ENCODE data around the gene CCDC186. TPM values are rescaled to one million over a fixed set of nuclear protein-coding genes. Genes with fewer than 3 reads are reported as not detected.

The CCDC186 gene
- total RNA-seq, 2 experiments from 2014 or later = 10.5 to 11.6 TPM

DNA sequence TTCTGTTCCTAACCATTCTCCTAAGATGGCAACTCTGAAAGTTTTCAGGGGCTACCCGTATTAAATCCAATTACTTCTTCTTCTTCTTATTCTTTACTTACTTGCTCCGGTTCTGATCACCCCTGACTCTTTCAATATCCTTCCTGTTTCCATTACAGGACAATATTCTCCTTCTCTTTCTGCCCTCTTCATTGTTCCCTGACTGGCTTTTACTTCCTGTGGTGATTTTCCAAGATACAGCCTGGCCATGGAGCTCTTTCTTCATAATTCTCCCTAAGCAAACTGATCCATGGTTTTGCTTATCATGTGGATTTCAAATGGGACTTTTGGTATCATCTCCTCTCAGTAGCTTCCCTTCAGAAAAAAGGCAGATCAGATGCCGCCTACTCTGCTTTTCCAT, 35.4 kb downstream of the CCDC186 start:
- TF ChIP-seq, protein P1, sequence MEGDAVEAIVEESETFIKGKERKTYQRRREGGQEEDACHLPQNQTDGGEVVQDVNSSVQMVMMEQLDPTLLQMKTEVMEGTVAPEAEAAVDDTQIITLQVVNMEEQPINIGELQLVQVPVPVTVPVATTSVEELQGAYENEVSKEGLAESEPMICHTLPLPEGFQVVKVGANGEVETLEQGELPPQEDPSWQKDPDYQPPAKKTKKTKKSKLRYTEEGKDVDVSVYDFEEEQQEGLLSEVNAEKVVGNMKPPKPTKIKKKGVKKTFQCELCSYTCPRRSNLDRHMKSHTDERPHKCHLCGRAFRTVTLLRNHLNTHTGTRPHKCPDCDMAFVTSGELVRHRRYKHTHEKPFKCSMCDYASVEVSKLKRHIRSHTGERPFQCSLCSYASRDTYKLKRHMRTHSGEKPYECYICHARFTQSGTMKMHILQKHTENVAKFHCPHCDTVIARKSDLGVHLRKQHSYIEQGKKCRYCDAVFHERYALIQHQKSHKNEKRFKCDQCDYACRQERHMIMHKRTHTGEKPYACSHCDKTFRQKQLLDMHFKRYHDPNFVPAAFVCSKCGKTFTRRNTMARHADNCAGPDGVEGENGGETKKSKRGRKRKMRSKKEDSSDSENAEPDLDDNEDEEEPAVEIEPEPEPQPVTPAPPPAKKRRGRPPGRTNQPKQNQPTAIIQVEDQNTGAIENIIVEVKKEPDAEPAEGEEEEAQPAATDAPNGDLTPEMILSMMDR (IDR thresholded peaks at IDR 0.05) = no peak
- ATAC-seq (no peak), DNase-seq (no peak)
- Mint-ChIP-seq H3K4me3 (no peak overlapping the region), H3K4me1 (ENCODE audit: low read depth) (no peaks in the 10 kb centered on the region), H3K9me3 (no peaks in the 10 kb centered on the region), H3K27ac (no peak overlapping the region), H3K36me3 (ENCODE audit: low read depth) (peaks cover 13% of the 10 kb centered on the region), H3K27me3 (no peaks in the 10 kb centered on the region)
- intact Hi-C loops (cut with micrococcal nuclease) = no loop called here
- ChIA-PET CTCF (no interaction called here), POLR2A (no interaction called here)

DNA sequence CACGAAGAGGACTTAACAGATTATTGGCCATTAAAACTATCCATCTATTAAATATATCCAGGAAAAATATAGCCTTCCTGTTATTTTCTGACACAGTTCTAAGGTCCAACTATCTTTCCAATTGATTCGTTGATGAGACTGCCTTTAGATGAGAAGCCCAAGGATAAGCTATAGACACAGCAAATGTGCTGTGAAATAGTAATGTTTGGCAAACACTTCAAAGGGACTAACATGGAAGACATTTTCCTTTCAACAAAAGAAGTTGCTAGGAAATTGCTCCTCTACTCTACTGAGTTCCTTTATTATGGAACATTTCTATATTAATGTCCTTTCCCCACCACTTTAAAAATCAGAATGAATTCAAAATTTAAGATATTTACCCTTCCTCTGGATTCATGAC, 38.5 kb downstream of the CCDC186 start:
- ATAC-seq (no peak), DNase-seq (no peak)
- Mint-ChIP-seq H3K27me3 (no peaks in the 10 kb centered on the region), H3K4me1 (ENCODE audit: low read depth) (no peaks in the 10 kb centered on the region), H3K4me3 (no peak overlapping the region), H3K27ac (no peak overlapping the region), H3K9me3 (no peaks in the 10 kb centered on the region), H3K36me3 (ENCODE audit: low read depth) (peaks cover 27% of the 10 kb centered on the region)
- TF ChIP-seq, protein P1 (IDR thresholded peaks at IDR 0.05) = no peak
- CTCF ChIA-PET = no interaction called here
- intact Hi-C loops (cut with micrococcal nuclease) = no loop called here
- POLR2A ChIA-PET = no interaction called here

DNA sequence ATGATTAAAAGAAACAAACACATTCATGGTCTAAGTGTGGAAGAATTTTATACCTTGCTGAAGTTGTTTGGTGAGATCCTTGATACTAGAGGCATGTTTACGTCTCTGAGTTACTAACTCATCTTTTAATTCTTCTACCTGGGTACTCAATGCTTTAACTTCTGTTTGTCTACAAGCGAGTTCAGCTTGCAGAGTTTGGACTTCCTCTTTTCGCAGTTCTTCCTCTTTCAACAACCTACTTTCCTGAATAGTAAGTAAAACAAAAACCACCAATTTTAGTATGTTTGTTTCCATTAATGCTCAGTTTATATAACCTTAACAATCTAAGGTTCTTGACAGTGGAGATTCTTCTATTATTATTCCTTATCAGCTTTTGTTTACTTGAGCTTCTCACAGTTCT, 42.9 kb downstream of the CCDC186 start:
- TF ChIP-seq, protein P1 (IDR thresholded peaks at IDR 0.05) = no peak
- ChIA-PET CTCF (no interaction called here), POLR2A (no interaction called here)
- no peak overlapping the region for H3K27ac Mint-ChIP-seq
- no peak for DNase-seq
- H3K9me3 Mint-ChIP-seq = no peaks in the 10 kb centered on the region
- peaks cover 36% of the 10 kb centered on the region for H3K36me3 Mint-ChIP-seq (ENCODE audit: low read depth)
- no peaks in the 10 kb centered on the region for H3K4me1 Mint-ChIP-seq (ENCODE audit: low read depth)
- intact Hi-C loops (cut with micrococcal nuclease) = no loop called here
- no peaks in the 10 kb centered on the region for H3K27me3 Mint-ChIP-seq
- ATAC-seq = no peak
- no peak overlapping the region for H3K4me3 Mint-ChIP-seq

DNA sequence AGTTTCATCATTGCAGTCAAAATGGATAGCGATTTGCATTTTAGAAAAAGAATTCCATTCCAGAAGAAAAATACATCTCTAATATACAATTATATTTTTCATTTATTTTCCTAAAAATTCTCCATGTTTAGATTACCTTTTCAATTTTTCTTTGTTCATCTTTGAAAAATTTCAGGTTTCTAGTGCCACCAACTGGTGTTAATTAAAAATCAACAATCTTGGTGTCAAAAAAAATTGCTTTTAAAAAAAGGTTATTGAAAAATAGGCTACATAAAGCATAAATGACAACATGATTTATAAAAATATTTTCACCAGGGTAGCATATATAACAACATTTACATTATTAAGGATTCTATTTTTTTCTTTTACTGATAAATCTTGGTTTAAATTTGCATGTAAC, 53.0 kb downstream of the CCDC186 start:
- ATAC-seq (no peak), DNase-seq (no peak)
- intact Hi-C loops (cut with micrococcal nuclease) = no loop called here
- no peaks in the 10 kb centered on the region for H3K4me1 Mint-ChIP-seq (ENCODE audit: low read depth)
- H3K9me3 Mint-ChIP-seq = no peaks in the 10 kb centered on the region
- no peak overlapping the region for H3K4me3 Mint-ChIP-seq
- ChIA-PET CTCF (no interaction called here), POLR2A (no interaction called here)
- TF ChIP-seq, protein P1 (IDR thresholded peaks at IDR 0.05) = no peak
- H3K27ac Mint-ChIP-seq = no peak overlapping the region
- peaks cover 7% of the 10 kb centered on the region for H3K36me3 Mint-ChIP-seq (ENCODE audit: low read depth)
- no peaks in the 10 kb centered on the region for H3K27me3 Mint-ChIP-seq

DNA sequence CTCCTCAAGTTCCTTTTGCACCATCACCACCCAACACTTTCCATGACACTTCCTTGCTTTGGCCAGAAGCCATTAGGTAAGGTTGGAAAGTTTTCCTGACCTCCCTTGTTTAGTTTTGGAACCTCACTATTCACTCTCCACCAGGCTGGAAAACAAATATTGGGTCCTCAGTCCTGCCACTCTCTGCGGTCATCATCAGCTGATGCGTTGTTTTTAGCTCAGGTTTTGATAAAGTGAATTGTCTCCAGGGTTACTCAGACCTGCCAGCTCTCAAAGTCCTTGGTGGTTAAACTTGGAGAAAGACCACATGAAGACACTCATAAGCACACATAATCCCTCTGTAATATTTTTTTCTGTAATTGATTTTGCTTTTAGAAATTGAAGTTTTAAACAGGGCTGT, 55.5 kb downstream of the CCDC186 start:
- intact Hi-C loops (cut with micrococcal nuclease) = no loop called here

More for the DNA sequence above, 55.5 kb downstream of the CCDC186 start:
- H3K27me3 Mint-ChIP-seq = no peaks in the 10 kb centered on the region
- DNase-seq = no peak
- no peaks in the 10 kb centered on the region for H3K9me3 Mint-ChIP-seq
- peaks cover 3% of the 10 kb centered on the region for H3K36me3 Mint-ChIP-seq (ENCODE audit: low read depth)
- POLR2A ChIA-PET = no interaction called here
- no peak overlapping the region for H3K4me3 Mint-ChIP-seq
- no peaks in the 10 kb centered on the region for H3K4me1 Mint-ChIP-seq (ENCODE audit: low read depth)
- TF ChIP-seq, protein P1 (IDR thresholded peaks at IDR 0.05) = no peak
- CTCF ChIA-PET = interaction anchor here (0.8 kb wide), 1 partner anchor 37 kb away, joined by 3 read pairs; no protein-coding TSS in a partner anchor
- no peak for ATAC-seq
- H3K27ac Mint-ChIP-seq = no peak overlapping the region
